ENCODE data around the gene IRS2.

The IRS2 gene

GRCh38 chr13:109751477-109751876, 34.9 kb downstream of the IRS2 start:
- no peak for DNase-seq (ENCODE audit: insufficient read length, low spot score)
- TF ChIP-seq POU2F2 (IDR thresholded peaks at IDR 0.05; ENCODE audit: low read depth, low read length) (no peak), SPI1 (IDR thresholded peaks at IDR 0.05; ENCODE audit: low read depth, low read length) (no peak), POLR2AphosphoS5 (IDR thresholded peaks at IDR 0.05; ENCODE audit: low read depth, low read length) (no peak), TAF1 (IDR thresholded peaks at IDR 0.05; ENCODE audit: low read depth, low read length) (no peak), PAX5 (IDR thresholded peaks at IDR 0.05; ENCODE audit: insufficient read depth, low read length, severe bottlenecking) (no peak), POLR2A (IDR thresholded peaks at IDR 0.05; ENCODE audit: low read depth, low read length) (no peak)
- no peak for FAIRE-seq

- no peak for DNase-seq (ENCODE audit: insufficient read length, low spot score)
- no peak for FAIRE-seq
- TF ChIP-seq POU2F2 (IDR thresholded peaks at IDR 0.05; ENCODE audit: low read depth, low read length): no peak
- no peak for TF ChIP-seq SPI1 (IDR thresholded peaks at IDR 0.05; ENCODE audit: low read depth, low read length)
- no peak for TF ChIP-seq TAF1 (IDR thresholded peaks at IDR 0.05; ENCODE audit: low read depth, low read length)
- no peak for TF ChIP-seq POLR2A (IDR thresholded peaks at IDR 0.05; ENCODE audit: low read depth, low read length)
- TF ChIP-seq PAX5 (IDR thresholded peaks at IDR 0.05; ENCODE audit: insufficient read depth, low read length, severe bottlenecking): no peak
- TF ChIP-seq POLR2AphosphoS5 (IDR thresholded peaks at IDR 0.05; ENCODE audit: low read depth, low read length): no peak
Measured at GRCh38 chr13:109750221-109750775, 36.1 kb downstream of the IRS2 start.

GRCh38 chr13:109749365-109749764, 37.0 kb downstream of the IRS2 start:
- no peak for TF ChIP-seq PAX5 (IDR thresholded peaks at IDR 0.05; ENCODE audit: insufficient read depth, low read length, severe bottlenecking)
- TF ChIP-seq POU2F2 (IDR thresholded peaks at IDR 0.05; ENCODE audit: low read depth, low read length): no peak
- no peak for TF ChIP-seq TAF1 (IDR thresholded peaks at IDR 0.05; ENCODE audit: low read depth, low read length)
- no peak for TF ChIP-seq SPI1 (IDR thresholded peaks at IDR 0.05; ENCODE audit: low read depth, low read length)
- no peak for TF ChIP-seq POLR2AphosphoS5 (IDR thresholded peaks at IDR 0.05; ENCODE audit: low read depth, low read length)
- no peak for TF ChIP-seq POLR2A (IDR thresholded peaks at IDR 0.05; ENCODE audit: low read depth, low read length)
- no peak for FAIRE-seq
- DNase-seq (ENCODE audit: insufficient read length, low spot score): no peak

- TF ChIP-seq POU2F2 (IDR thresholded peaks at IDR 0.05; ENCODE audit: low read depth, low read length) (no peak), PAX5 (IDR thresholded peaks at IDR 0.05; ENCODE audit: insufficient read depth, low read length, severe bottlenecking) (no peak), SPI1 (IDR thresholded peaks at IDR 0.05; ENCODE audit: low read depth, low read length) (no peak), POLR2AphosphoS5 (IDR thresholded peaks at IDR 0.05; ENCODE audit: low read depth, low read length) (no peak), TAF1 (IDR thresholded peaks at IDR 0.05; ENCODE audit: low read depth, low read length) (no peak), POLR2A (IDR thresholded peaks at IDR 0.05; ENCODE audit: low read depth, low read length) (no peak)
- DNase-seq (ENCODE audit: insufficient read length, low spot score) (no peak), FAIRE-seq (no peak)
Measured at GRCh38 chr13:109748677-109749076, 37.7 kb downstream of the IRS2 start.

- no peak for DNase-seq (ENCODE audit: insufficient read length, low spot score)
- TF ChIP-seq TAF1 (IDR thresholded peaks at IDR 0.05; ENCODE audit: low read depth, low read length): no peak
- TF ChIP-seq PAX5 (IDR thresholded peaks at IDR 0.05; ENCODE audit: insufficient read depth, low read length, severe bottlenecking): no peak
- no peak for TF ChIP-seq POLR2AphosphoS5 (IDR thresholded peaks at IDR 0.05; ENCODE audit: low read depth, low read length)
- no peak for TF ChIP-seq POLR2A (IDR thresholded peaks at IDR 0.05; ENCODE audit: low read depth, low read length)
- no peak for TF ChIP-seq SPI1 (IDR thresholded peaks at IDR 0.05; ENCODE audit: low read depth, low read length)
- no peak for TF ChIP-seq POU2F2 (IDR thresholded peaks at IDR 0.05; ENCODE audit: low read depth, low read length)
- FAIRE-seq: no peak
Measured at GRCh38 chr13:109747524-109747923, 38.9 kb downstream of the IRS2 start.

- no peak for FAIRE-seq
- TF ChIP-seq POLR2AphosphoS5 (IDR thresholded peaks at IDR 0.05; ENCODE audit: low read depth, low read length) (no peak), POLR2A (IDR thresholded peaks at IDR 0.05; ENCODE audit: low read depth, low read length) (no peak), PAX5 (IDR thresholded peaks at IDR 0.05; ENCODE audit: insufficient read depth, low read length, severe bottlenecking) (no peak), SPI1 (IDR thresholded peaks at IDR 0.05; ENCODE audit: low read depth, low read length) (no peak), POU2F2 (IDR thresholded peaks at IDR 0.05; ENCODE audit: low read depth, low read length) (no peak), TAF1 (IDR thresholded peaks at IDR 0.05; ENCODE audit: low read depth, low read length) (no peak)
Measured at GRCh38 chr13:109746364-109746763, 40.0 kb downstream of the IRS2 start.

GRCh38 chr13:109745702-109746101, 40.7 kb downstream of the IRS2 start:
- DNase-seq (ENCODE audit: insufficient read length, low spot score): no peak
- no peak for FAIRE-seq
- TF ChIP-seq POLR2A (IDR thresholded peaks at IDR 0.05; ENCODE audit: low read depth, low read length) (no peak), SPI1 (IDR thresholded peaks at IDR 0.05; ENCODE audit: low read depth, low read length) (no peak), PAX5 (IDR thresholded peaks at IDR 0.05; ENCODE audit: insufficient read depth, low read length, severe bottlenecking) (no peak), POU2F2 (IDR thresholded peaks at IDR 0.05; ENCODE audit: low read depth, low read length) (no peak), POLR2AphosphoS5 (IDR thresholded peaks at IDR 0.05; ENCODE audit: low read depth, low read length) (no peak), TAF1 (IDR thresholded peaks at IDR 0.05; ENCODE audit: low read depth, low read length) (no peak)

More at GRCh38 chr13:109746364-109746763, 40.0 kb downstream of the IRS2 start:
- DNase-seq (ENCODE audit: insufficient read length, low spot score): no peak

GRCh38 chr13:109745060-109745459, 41.3 kb downstream of the IRS2 start:
- TF ChIP-seq POU2F2 (IDR thresholded peaks at IDR 0.05; ENCODE audit: low read depth, low read length): no peak
- TF ChIP-seq PAX5 (IDR thresholded peaks at IDR 0.05; ENCODE audit: insufficient read depth, low read length, severe bottlenecking): no peak
- no peak for TF ChIP-seq TAF1 (IDR thresholded peaks at IDR 0.05; ENCODE audit: low read depth, low read length)
- no peak for TF ChIP-seq POLR2AphosphoS5 (IDR thresholded peaks at IDR 0.05; ENCODE audit: low read depth, low read length)
- no peak for TF ChIP-seq POLR2A (IDR thresholded peaks at IDR 0.05; ENCODE audit: low read depth, low read length)
- no peak for TF ChIP-seq SPI1 (IDR thresholded peaks at IDR 0.05; ENCODE audit: low read depth, low read length)
- DNase-seq (ENCODE audit: insufficient read length, low spot score) (no peak), FAIRE-seq (no peak)

GRCh38 chr13:109744512-109745051, 41.8 kb downstream of the IRS2 start:
- TF ChIP-seq POLR2AphosphoS5 (IDR thresholded peaks at IDR 0.05; ENCODE audit: low read depth, low read length) (no peak), PAX5 (IDR thresholded peaks at IDR 0.05; ENCODE audit: insufficient read depth, low read length, severe bottlenecking) (no peak), SPI1 (IDR thresholded peaks at IDR 0.05; ENCODE audit: low read depth, low read length) (no peak), POLR2A (IDR thresholded peaks at IDR 0.05; ENCODE audit: low read depth, low read length) (no peak), TAF1 (IDR thresholded peaks at IDR 0.05; ENCODE audit: low read depth, low read length) (no peak), POU2F2 (IDR thresholded peaks at IDR 0.05; ENCODE audit: low read depth, low read length) (no peak)
- DNase-seq (ENCODE audit: insufficient read length, low spot score) (no peak), FAIRE-seq (no peak)
